ENCODE results near the gene CACNA1E. TPM values are rescaled to one million over a fixed set of nuclear protein-coding genes. Genes with fewer than 3 reads are reported as not detected.

CACNA1E gene
- total and polyA plus RNA-seq, 2 donors (not counting 1 experiment from before 2014, with no cell fraction given): 0.37 to 0.40 TPM

DNA sequence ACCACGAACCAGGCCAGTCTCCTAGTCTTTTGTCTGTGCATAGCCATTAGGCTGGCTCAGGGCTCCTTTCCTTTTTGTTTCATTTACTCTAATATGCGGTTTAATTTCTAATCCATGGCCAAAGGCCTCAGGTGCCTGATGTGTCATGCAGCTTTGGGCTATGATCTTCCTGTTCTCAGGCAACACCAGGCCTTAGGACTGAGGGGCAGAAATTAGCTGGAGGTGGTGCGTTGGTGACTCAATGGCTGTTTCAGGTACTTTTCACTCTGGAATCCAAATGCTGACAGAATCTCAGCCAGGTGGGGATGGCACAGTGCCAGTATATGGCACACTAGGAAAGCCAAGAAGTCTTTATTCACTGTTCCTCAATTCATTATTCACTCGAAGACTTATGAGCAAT, 105.3 kb downstream of the CACNA1E start:
- H3K4me1 Mint-ChIP-seq: no peaks in the 10 kb centered on the region
- no peak overlapping the region for H3K4me3 Mint-ChIP-seq
- H3K79me2 ChIP-seq (ENCODE audit: control insufficient read depth, insufficient read depth, low read length): no peaks in the 10 kb centered on the region
- no peaks in the 10 kb centered on the region for H3K9me3 ChIP-seq (ENCODE audit: control extremely low read depth in 1 of 3, control insufficient read depth in 2 of 3, insufficient read depth in 1 of 3, low read length in 2 of 3)
- no peaks in the 10 kb centered on the region for H3K27me3 ChIP-seq (replicated peaks in 1 of 4; ENCODE audit: control extremely low read depth in 1 of 4, control insufficient read depth in 3 of 4, insufficient read depth in 4 of 4, low read length in 3 of 4)
- 100% methylated on average over 2 of the region's 4 CpGs for WGBS (ENCODE audit: insufficient coverage)
- intact Hi-C loops (cut with micrococcal nuclease): no loop called here
- no peak overlapping the region for H3K27ac ChIP-seq (ENCODE audit: low read length in 2 of 2)
- no peak overlapping the region for H3K4me3 ChIP-seq (ENCODE audit: control extremely low read depth in 1 of 5, extremely low read depth in 1 of 5, insufficient read depth in 1 of 5, low read depth in 2 of 5, low read length in 4 of 5)
- H3K27ac Mint-ChIP-seq: no peak overlapping the region
- H3K27me3 Mint-ChIP-seq: no peaks in the 10 kb centered on the region
- H2AFZ ChIP-seq (ENCODE audit: insufficient read depth, low read depth, low read length, poor library complexity, severe bottlenecking): no peak overlapping the region
- no peak overlapping the region for H3K9ac ChIP-seq (ENCODE audit: low read length)
- H3K4me1 ChIP-seq (ENCODE audit: control insufficient read depth in 2 of 2, insufficient read depth in 2 of 2, low read length in 2 of 2): no peaks in the 10 kb centered on the region
- ATAC-seq (ENCODE audit: low read depth): no peak
- POLR2A ChIA-PET: no interaction called here
- no peaks in the 10 kb centered on the region for H3K36me3 ChIP-seq (replicated peaks in 1 of 2; ENCODE audit: control extremely low read depth in 1 of 2, control insufficient read depth in 1 of 2, extremely low read depth in 1 of 2, insufficient read depth in 2 of 2, low read length in 1 of 2)
- H3K9me3 Mint-ChIP-seq (ENCODE audit: insufficient read depth): no peaks in the 10 kb centered on the region
- CTCF ChIA-PET: no interaction called here
- TF ChIP-seq, protein P1, sequence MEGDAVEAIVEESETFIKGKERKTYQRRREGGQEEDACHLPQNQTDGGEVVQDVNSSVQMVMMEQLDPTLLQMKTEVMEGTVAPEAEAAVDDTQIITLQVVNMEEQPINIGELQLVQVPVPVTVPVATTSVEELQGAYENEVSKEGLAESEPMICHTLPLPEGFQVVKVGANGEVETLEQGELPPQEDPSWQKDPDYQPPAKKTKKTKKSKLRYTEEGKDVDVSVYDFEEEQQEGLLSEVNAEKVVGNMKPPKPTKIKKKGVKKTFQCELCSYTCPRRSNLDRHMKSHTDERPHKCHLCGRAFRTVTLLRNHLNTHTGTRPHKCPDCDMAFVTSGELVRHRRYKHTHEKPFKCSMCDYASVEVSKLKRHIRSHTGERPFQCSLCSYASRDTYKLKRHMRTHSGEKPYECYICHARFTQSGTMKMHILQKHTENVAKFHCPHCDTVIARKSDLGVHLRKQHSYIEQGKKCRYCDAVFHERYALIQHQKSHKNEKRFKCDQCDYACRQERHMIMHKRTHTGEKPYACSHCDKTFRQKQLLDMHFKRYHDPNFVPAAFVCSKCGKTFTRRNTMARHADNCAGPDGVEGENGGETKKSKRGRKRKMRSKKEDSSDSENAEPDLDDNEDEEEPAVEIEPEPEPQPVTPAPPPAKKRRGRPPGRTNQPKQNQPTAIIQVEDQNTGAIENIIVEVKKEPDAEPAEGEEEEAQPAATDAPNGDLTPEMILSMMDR (IDR thresholded peaks at IDR 0.05): no peak
- TF ChIP-seq EZH2 (IDR thresholded peaks at IDR 0.05; ENCODE audit: borderline replicate concordance, insufficient read depth, low read depth, low read length, poor library complexity, severe bottlenecking): no peak
- no peak for DNase-seq
- H4K20me1 ChIP-seq (ENCODE audit: control insufficient read depth, insufficient read depth, low read length, poor library complexity, severe bottlenecking): no peaks in the 10 kb centered on the region
- H3K4me2 ChIP-seq (replicated peaks; ENCODE audit: low read depth, low read length, poor library complexity, severe bottlenecking): no peak overlapping the region

GRCh38 chr1:181592255-181592859, 109.0 kb downstream of the CACNA1E start:
- Histone ChIP-seq H3K4me1 (ENCODE audit: control insufficient read depth in 2 of 2, insufficient read depth in 2 of 2, low read length in 2 of 2) (no peaks in the 10 kb centered on the region), H3K9me3 (ENCODE audit: control extremely low read depth in 1 of 3, control insufficient read depth in 2 of 3, insufficient read depth in 1 of 3, low read length in 2 of 3) (no peaks in the 10 kb centered on the region), H3K9ac (ENCODE audit: low read length) (no peak overlapping the region), H3K4me2 (replicated peaks; ENCODE audit: low read depth, low read length, poor library complexity, severe bottlenecking) (no peak overlapping the region), H3K4me3 (ENCODE audit: control extremely low read depth in 1 of 5, extremely low read depth in 1 of 5, insufficient read depth in 1 of 5, low read depth in 2 of 5, low read length in 4 of 5) (no peak overlapping the region), H4K20me1 (ENCODE audit: control insufficient read depth, insufficient read depth, low read length, poor library complexity, severe bottlenecking) (no peaks in the 10 kb centered on the region), H3K27me3 (replicated peaks in 1 of 4; ENCODE audit: control extremely low read depth in 1 of 4, control insufficient read depth in 3 of 4, insufficient read depth in 4 of 4, low read length in 3 of 4) (no peaks in the 10 kb centered on the region), H2AFZ (ENCODE audit: insufficient read depth, low read depth, low read length, poor library complexity, severe bottlenecking) (no peak overlapping the region), H3K79me2 (ENCODE audit: control insufficient read depth, insufficient read depth, low read length) (no peaks in the 10 kb centered on the region), H3K27ac (ENCODE audit: low read length in 2 of 2) (no peak overlapping the region), H3K36me3 (replicated peaks in 1 of 2; ENCODE audit: control extremely low read depth in 1 of 2, control insufficient read depth in 1 of 2, extremely low read depth in 1 of 2, insufficient read depth in 2 of 2, low read length in 1 of 2) (no peaks in the 10 kb centered on the region)
- H3K4me3 Mint-ChIP-seq: no peak overlapping the region
- no peaks in the 10 kb centered on the region for H3K4me1 Mint-ChIP-seq
- H3K27me3 Mint-ChIP-seq: no peaks in the 10 kb centered on the region
- peaks cover under 1% of the 10 kb centered on the region for H3K9me3 Mint-ChIP-seq (ENCODE audit: insufficient read depth)
- H3K27ac Mint-ChIP-seq: no peak overlapping the region
- ChIA-PET POLR2A (no interaction called here), CTCF (no interaction called here)
- no peak for DNase-seq
- WGBS (ENCODE audit: insufficient coverage): 52% methylated on average over 5 of the region's 6 CpGs
- ATAC-seq (ENCODE audit: low read depth): no peak
- intact Hi-C loops (cut with micrococcal nuclease): no loop called here
- TF ChIP-seq EZH2 (IDR thresholded peaks at IDR 0.05; ENCODE audit: borderline replicate concordance, insufficient read depth, low read depth, low read length, poor library complexity, severe bottlenecking): no peak
- TF ChIP-seq, protein P1 (IDR thresholded peaks at IDR 0.05): no peak
